ENCODE measurements around the gene TXNDC16. TPM values are rescaled to one million over a fixed set of nuclear protein-coding genes. Genes with fewer than 3 reads are reported as not detected.

The TXNDC16 gene
- total and polyA plus RNA-seq, 8 donors, result 6.2 to 22.0 (median 15.2) TPM

DNA sequence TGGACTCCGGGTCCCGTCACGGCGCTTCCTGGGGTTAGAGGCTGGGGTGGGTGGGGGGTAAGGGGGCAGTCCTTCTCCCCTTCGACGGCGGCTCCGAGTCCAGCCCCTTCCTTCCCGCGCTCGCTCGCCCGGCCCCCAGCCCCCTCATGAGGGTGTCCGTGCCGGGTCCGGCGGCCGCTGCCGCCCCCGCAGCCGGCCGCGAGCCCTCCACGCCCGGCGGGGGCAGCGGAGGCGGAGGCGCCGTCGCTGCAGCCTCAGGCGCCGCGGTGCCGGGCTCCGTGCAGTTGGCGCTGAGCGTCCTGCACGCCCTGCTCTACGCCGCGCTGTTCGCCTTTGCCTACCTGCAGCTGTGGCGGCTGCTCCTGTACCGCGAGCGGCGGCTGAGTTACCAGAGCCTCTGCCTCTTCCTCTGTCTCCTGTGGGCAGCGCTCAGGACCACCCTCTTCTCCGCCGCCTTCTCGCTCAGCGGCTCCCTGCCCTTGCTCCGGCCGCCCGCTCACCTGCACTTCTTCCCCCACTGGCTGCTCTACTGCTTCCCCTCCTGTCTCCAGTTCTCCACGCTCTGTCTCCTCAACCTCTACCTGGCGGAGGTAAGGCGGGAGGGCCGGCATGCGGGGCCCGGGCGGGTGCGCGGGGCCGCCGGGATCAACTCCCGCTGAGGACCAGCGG lies 831 bp upstream of the TXNDC16 start:
- ATAC-seq (peak; percentile 6), DNase-seq (peak; percentile 31 to 88 (median 47))
- Histone ChIP-seq H3K36me3 (no peaks in the 10 kb centered on the region), H3K4me1 (peaks cover 0 to 29% of the 10 kb centered on the region in 2 donors), H3K9me3 (no peaks in the 10 kb centered on the region), H3K4me3 (peak overlapping the region; percentile 61 to 79), H3K27me3 (no peaks in the 10 kb centered on the region), H3K27ac (peak overlapping the region; percentile 87)
- intact Hi-C loops (cut with DNase I), result no loop called here
- TF ChIP-seq, protein P1, sequence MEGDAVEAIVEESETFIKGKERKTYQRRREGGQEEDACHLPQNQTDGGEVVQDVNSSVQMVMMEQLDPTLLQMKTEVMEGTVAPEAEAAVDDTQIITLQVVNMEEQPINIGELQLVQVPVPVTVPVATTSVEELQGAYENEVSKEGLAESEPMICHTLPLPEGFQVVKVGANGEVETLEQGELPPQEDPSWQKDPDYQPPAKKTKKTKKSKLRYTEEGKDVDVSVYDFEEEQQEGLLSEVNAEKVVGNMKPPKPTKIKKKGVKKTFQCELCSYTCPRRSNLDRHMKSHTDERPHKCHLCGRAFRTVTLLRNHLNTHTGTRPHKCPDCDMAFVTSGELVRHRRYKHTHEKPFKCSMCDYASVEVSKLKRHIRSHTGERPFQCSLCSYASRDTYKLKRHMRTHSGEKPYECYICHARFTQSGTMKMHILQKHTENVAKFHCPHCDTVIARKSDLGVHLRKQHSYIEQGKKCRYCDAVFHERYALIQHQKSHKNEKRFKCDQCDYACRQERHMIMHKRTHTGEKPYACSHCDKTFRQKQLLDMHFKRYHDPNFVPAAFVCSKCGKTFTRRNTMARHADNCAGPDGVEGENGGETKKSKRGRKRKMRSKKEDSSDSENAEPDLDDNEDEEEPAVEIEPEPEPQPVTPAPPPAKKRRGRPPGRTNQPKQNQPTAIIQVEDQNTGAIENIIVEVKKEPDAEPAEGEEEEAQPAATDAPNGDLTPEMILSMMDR (IDR thresholded peaks at IDR 0.05), result no peak

DNA sequence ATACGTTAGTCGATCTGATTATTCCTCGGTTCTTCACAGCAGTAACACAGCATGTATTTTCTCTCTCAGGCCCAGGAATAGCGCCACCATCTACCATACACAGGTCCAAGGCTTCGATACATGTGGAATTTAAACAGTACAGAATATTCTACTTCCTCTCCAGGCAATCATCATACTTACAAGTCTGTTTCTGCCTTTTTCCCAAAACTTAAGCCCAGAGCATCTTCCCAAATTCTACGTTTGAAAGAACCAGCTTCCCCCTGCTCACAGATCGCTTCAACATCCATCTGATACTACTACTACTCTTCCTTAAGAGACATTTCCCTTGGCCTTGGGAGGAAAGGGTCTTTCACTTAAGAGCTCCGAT lies 626 bp downstream of the TXNDC16 start:
- intact Hi-C loops (cut with DNase I), result no loop called here
- ATAC-seq (peak; percentile 35), DNase-seq (peak in 2 of 4 donors; percentile 28 to 33)
- TF ChIP-seq, protein P1 (IDR thresholded peaks at IDR 0.05), result peak in 1 of 2 donors; percentile 10
- Histone ChIP-seq H3K27me3 (no peaks in the 10 kb centered on the region), H3K9me3 (no peaks in the 10 kb centered on the region), H3K4me3 (peak overlapping the region; percentile 79 to 96), H3K27ac (peak overlapping the region; percentile 87), H3K4me1 (peaks cover 0 to 29% of the 10 kb centered on the region in 2 donors), H3K36me3 (no peaks in the 10 kb centered on the region)

DNA sequence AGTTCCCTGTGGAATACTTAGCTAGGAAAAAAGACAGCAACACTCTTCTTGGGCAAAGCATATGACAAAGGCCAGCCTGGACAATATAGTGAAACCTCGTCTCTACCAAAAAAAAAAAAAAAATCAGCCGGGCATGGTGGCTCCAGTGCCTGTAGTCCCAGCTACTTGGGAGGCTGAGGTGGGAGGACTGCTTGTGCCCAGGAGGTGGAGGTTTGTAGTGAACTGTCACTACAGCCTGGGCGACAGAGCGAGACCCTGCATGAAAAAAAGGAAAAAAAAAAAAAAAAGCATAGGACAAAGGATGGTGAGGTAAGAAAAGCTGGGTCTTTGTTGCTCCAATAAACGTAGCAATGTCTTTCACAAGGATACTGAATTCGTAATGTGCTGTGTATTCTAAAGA lies 1.1 kb downstream of the TXNDC16 start:
- TF ChIP-seq, protein P1 (IDR thresholded peaks at IDR 0.05), result no peak
- ATAC-seq (no peak), DNase-seq (no peak)
- H3K27ac ChIP-seq, result peak overlapping the region in 1 of 2 donors; percentile 87
- H3K9me3 ChIP-seq, result no peaks in the 10 kb centered on the region
- intact Hi-C loops (cut with DNase I), result no loop called here
- H3K4me1 ChIP-seq, result peaks cover 0 to 29% of the 10 kb centered on the region in 2 donors
- H3K36me3 ChIP-seq, result no peaks in the 10 kb centered on the region
- H3K4me3 ChIP-seq, result peak overlapping the region in 1 of 2 donors; percentile 79
- H3K27me3 ChIP-seq, result no peaks in the 10 kb centered on the region

DNA sequence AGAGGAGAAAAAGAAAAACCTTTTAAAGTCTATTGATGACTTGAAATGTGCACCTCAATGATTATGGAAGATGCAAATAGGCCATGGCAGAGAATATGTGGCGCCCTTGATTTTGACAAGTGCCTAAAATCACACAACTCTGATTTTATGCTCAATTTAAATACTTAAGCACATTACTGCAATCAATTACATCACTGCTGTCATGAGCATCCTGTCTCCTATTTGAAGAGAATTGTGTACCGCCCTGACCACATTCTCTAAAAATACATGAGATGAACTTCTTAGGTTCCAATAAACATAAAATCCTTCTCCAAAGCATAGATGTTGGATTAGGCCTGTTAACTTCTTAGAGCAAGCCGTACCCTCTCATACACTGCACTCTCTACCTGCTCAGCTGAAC lies 1.6 kb downstream of the TXNDC16 start:
- TF ChIP-seq, protein P1 (IDR thresholded peaks at IDR 0.05), result no peak
- ATAC-seq (no peak), DNase-seq (no peak)
- Histone ChIP-seq H3K4me3 (no peak overlapping the region), H3K9me3 (no peaks in the 10 kb centered on the region), H3K36me3 (no peaks in the 10 kb centered on the region), H3K27ac (no peak overlapping the region), H3K27me3 (no peaks in the 10 kb centered on the region), H3K4me1 (peaks cover 0 to 29% of the 10 kb centered on the region in 2 donors)
- intact Hi-C loops (cut with DNase I), result no loop called here

DNA sequence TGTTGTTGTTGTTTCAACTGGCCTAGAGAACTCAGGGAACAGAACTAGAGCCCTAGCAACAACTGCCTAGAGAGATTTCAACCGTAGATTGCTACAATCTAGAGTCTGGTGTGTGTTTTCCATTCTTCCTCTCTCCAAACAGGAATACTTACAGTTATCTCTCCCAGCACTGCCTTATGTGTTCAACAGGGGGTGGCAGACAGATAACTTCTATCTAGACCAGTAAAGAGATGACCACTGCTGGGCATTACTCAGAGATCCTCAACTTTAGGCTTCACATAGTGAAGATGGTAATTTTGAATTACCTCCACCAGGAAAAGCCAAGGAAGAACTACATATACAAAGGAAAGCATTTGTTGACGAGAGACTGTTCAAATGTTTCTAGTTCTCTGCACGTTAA lies 4.8 kb downstream of the TXNDC16 start:
- H3K27me3 ChIP-seq, result no peaks in the 10 kb centered on the region
- peaks cover 0 to 16% of the 10 kb centered on the region in 2 donors for H3K4me1 ChIP-seq
- DNase-seq, result no peak
- no peak for ATAC-seq
- H3K27ac ChIP-seq, result no peak overlapping the region
- no peak overlapping the region for H3K4me3 ChIP-seq
- TF ChIP-seq, protein P1 (IDR thresholded peaks at IDR 0.05), result no peak
- H3K9me3 ChIP-seq, result no peaks in the 10 kb centered on the region
- no peaks in the 10 kb centered on the region for H3K36me3 ChIP-seq
- intact Hi-C loops (cut with DNase I), result no loop called here

All from left lung (tissue), 10 donors.